HepG2 (cell line): ENCODE measurements around the gene NFATC4. TPM values are rescaled to one million over a fixed set of nuclear protein-coding genes. Genes with fewer than 3 reads are reported as not detected.

Experiments used
- AGO1 ChIP-seq: fragments of 200-400 bp; formaldehyde crosslinking; IDR thresholded peaks from 2 replicates; pipeline ENCODE4 v1.6.1; 2017; ENCODE audit warnings: mild to moderate bottlenecking, low read depth, low read length, moderate library complexity; ENCODE audit not compliant: poor library complexity, severe bottlenecking
- ARID5B ChIP-seq: IDR thresholded peaks from 2 replicates; pipeline ENCODE4 v1.4.0; 2020; ENCODE audit warnings: mild to moderate bottlenecking, missing genetic modification reagents
- ATF7-NPFF ChIP-seq: sonication (generic); formaldehyde crosslinking; IDR thresholded peaks from 2 replicates; pipeline ENCODE4 v1.8.1; 2023; ENCODE audit warnings: mild to moderate bottlenecking, low read depth, missing genetic modification reagents, moderate library complexity
- CENPBD1 ChIP-seq: sonication (generic); formaldehyde crosslinking; IDR thresholded peaks from 2 replicates; pipeline ENCODE4 v1.8.0; 2022; ENCODE audit warnings: missing genetic modification reagents, low read depth, mild to moderate bottlenecking, borderline replicate concordance
- CREB3 ChIP-seq: sonication (generic); formaldehyde crosslinking; IDR thresholded peaks from 2 replicates; pipeline ENCODE4 v1.5.0; 2020; ENCODE audit warnings: missing genetic modification reagents
- DZIP1 ChIP-seq: sonication (generic); formaldehyde crosslinking; IDR thresholded peaks from 2 replicates; pipeline ENCODE4 v1.5.0; 2020; ENCODE audit warnings: mild to moderate bottlenecking, missing genetic modification reagents
- KDM1A ChIP-seq: IDR thresholded peaks from 2 replicates; pipeline ENCODE4 v1.6.1; 2016; ENCODE audit warnings: missing compliant biosample characterization
- NFE2L1 ChIP-seq: sonication (generic); formaldehyde crosslinking; IDR thresholded peaks from 2 replicates; pipeline ENCODE4 v1.4.0; 2020; ENCODE audit warnings: missing genetic modification reagents, mild to moderate bottlenecking, borderline replicate concordance
- PPARG ChIP-seq: conservative IDR thresholded peaks from 2 replicates; pipeline ENCODE4 v1.6.1; 2016; ENCODE audit warnings: missing biosample characterization, missing genetic modification reagents
- RBFOX2 ChIP-seq: fragments of 200-400 bp; formaldehyde crosslinking; IDR thresholded peaks from 2 replicates; pipeline ENCODE4 v1.6.1; 2017; ENCODE audit warnings: low read depth, mild to moderate bottlenecking, low read length
- RBM22 ChIP-seq: fragments of 200-400 bp; formaldehyde crosslinking; optimal IDR thresholded peaks from 2 replicates; pipeline ENCODE3; 2017; ENCODE audit warnings: mild to moderate bottlenecking, low read length, moderate library complexity
- RFXAP ChIP-seq: sonication (generic); formaldehyde crosslinking; IDR thresholded peaks from 2 replicates; pipeline ENCODE4 v1.4.0; 2020; ENCODE audit warnings: missing genetic modification reagents, borderline replicate concordance
- SP5 ChIP-seq: IDR thresholded peaks from 2 replicates; pipeline ENCODE4 v1.6.1; 2016; ENCODE audit warnings: low read depth, borderline replicate concordance
- ZNF20 ChIP-seq: sonication (generic); formaldehyde crosslinking; IDR thresholded peaks from 2 replicates; pipeline ENCODE4 v1.4.0; 2020; ENCODE audit warnings: mild to moderate bottlenecking, moderate library complexity, missing genetic modification reagents
- ZNF775 ChIP-seq: sonication (generic); formaldehyde crosslinking; IDR thresholded peaks from 2 replicates; pipeline ENCODE4 v1.4.0; 2020; ENCODE audit warnings: missing genetic modification reagents, mild to moderate bottlenecking, moderate library complexity, borderline replicate concordance
- ZSCAN25 ChIP-seq: sonication (generic); formaldehyde crosslinking; IDR thresholded peaks from 2 replicates; pipeline ENCODE4 v1.8.0; 2022; ENCODE audit warnings: mild to moderate bottlenecking, missing genetic modification reagents
- polyA plus RNA-seq, 8 experiments: library from polyadenylated mRNA; depleted of rRNA in 3 of 8; stranded (reverse) in 7 of 8; unstranded in 1 of 8; fragments of >200 nt; fragmentation: Illumina TruSeq in 4 of 8; extraction: Trizol in 4 of 8; gene quantifications; 2 replicates each; pipeline versions ENCODE4 v1.2.1 to v1.2.3, GENCODE V29; 2011 to 2016; ENCODE audit warnings: low read depth in 4 of 8, missing spikeins in 1 of 8, mixed read lengths in 1 of 8; ENCODE audit not compliant: insufficient read depth in 1 of 8
- total RNA-seq, 5 experiments: library from RNA; depleted of rRNA; stranded (reverse); fragments of >200 nt; fragmentation: Illumina TruSeq; extraction: Trizol; gene quantifications; 2 replicates each; pipeline ENCODE4 v1.2.3, GENCODE V29; 2016; ENCODE audit warnings: low read depth in 1 of 5

Gene NFATC4
- total and polyA plus RNA-seq, 2 of the 13 experiments (the other 11 are each of a cell fraction or from before 2014, with no cell fraction given) = 0.04 to 0.15 TPM

- TF ChIP-seq ATF7-NPFF (CRISPR knock-in tag) (peak; percentile 46; the same call in 1 of the 2 replicates), SP5 (CRISPR knock-in tag) (no peak), DZIP1 (CRISPR knock-in tag) (peak; percentile 82; the same call in 1 of the 2 replicates), AGO1 (peak; percentile 11), RBFOX2 (no peak), KDM1A (CRISPR knock-in tag) (no peak), CENPBD1 (CRISPR knock-in tag) (no peak), PPARG (CRISPR knock-in tag) (no peak), ZNF775 (CRISPR knock-in tag) (no peak), ARID5B (CRISPR knock-in tag) (no peak), CREB3 (no peak), ZSCAN25 (CRISPR knock-in tag) (no peak), RBM22 (no peak), NFE2L1 (CRISPR knock-in tag) (no peak), ZNF20 (CRISPR knock-in tag) (0 out of 2 replicates have a peak, but pooled peaks have one; percentile 35), RFXAP (CRISPR knock-in tag) (no peak)
Measured at GRCh38 chr14:24334431-24335291, 33.3 kb upstream of the NFATC4 start, which contains the start of gene ADCY4 (continued).
